Lower lobe of right lung (tissue), 2 donors: ENCODE data around the gene RAB21. TPM values are rescaled to one million over a fixed set of nuclear protein-coding genes. Genes with fewer than 3 reads are reported as not detected.

ENCODE experiments used
- ATAC-seq, 2 donors: fragments of 200-7000 bp; cut with Tn5 transposase; one replicate each; pipeline ENCODE4 v1.9.1; 2020 to 2022; ENCODE audit warnings: mild to moderate bottlenecking in 2 of 2, moderate library complexity in 2 of 2
- DNase-seq: peaks from one replicate; pipeline ENCODE4 v3.0.0-alpha.2; 2020
- H3K27ac ChIP-seq: fragments of 200-600 bp; one replicate; pipeline ENCODE4 v1.8.0; 2022
- H3K27me3 ChIP-seq: fragments of 200-600 bp; one replicate; pipeline ENCODE4 v1.8.0; 2022; ENCODE audit warnings: low read depth
- H3K36me3 ChIP-seq: fragments of 200-600 bp; one replicate; pipeline ENCODE4 v1.8.0; 2022; ENCODE audit warnings: mild to moderate bottlenecking
- H3K4me1 ChIP-seq: fragments of 200-600 bp; one replicate; pipeline ENCODE4 v1.8.0; 2022
- H3K4me3 ChIP-seq: fragments of 200-600 bp; one replicate; pipeline ENCODE4 v1.8.0; 2022; ENCODE audit warnings: mild to moderate bottlenecking
- H3K9me3 ChIP-seq: fragments of 200-600 bp; one replicate; pipeline ENCODE4 v1.8.0; 2022
- CTCF ChIP-seq: fragments of 200-600 bp; IDR thresholded peaks from one replicate; pipeline ENCODE4 v1.8.0; 2022; ENCODE audit warnings: antibody characterized with exemption, mild to moderate bottlenecking
- intact Hi-C: fragments of 100-400 bp; cut with DNase I; formaldehyde crosslinking; loops from one replicate; pipeline ENCODE4 v1.11.0; 2022
- total RNA-seq: library from RNA; stranded (reverse); fragmentation: NEBNext Ultra II Directional; extraction: Animal tissue kit (Norgen Biotek cat#: 25700); gene quantifications from one replicate; pipeline ENCODE4 v1.2.1, GENCODE V29; 2021
- donor health status: DM: no; HTN: yes; CAD: no; lungs with severe emphysema.

RAB21 gene
- total RNA-seq, 1 donor from 2014 or later = 67.1 TPM

- ATAC-seq = no peak
- no peak overlapping the region for H3K4me3 ChIP-seq
- H3K4me1 ChIP-seq = no peaks in the 10 kb centered on the region
- no peak for TF ChIP-seq CTCF
- H3K36me3 ChIP-seq = no peaks in the 10 kb centered on the region
- no peak overlapping the region for H3K27ac ChIP-seq
- H3K27me3 ChIP-seq = no peaks in the 10 kb centered on the region
- intact Hi-C loops = no loop called here
- no peaks in the 10 kb centered on the region for H3K9me3 ChIP-seq
- DNase-seq = no peak
Observed at GRCh38 chr12:71744522-71745300, 10.0 kb upstream of the RAB21 start.

GRCh38 chr12:71746974-71747611, 7.6 kb upstream of the RAB21 start:
- DNase-seq (no peak), ATAC-seq (peak; percentile 89 to 92)
- no peaks in the 10 kb centered on the region for H3K4me1 ChIP-seq
- H3K27ac ChIP-seq = no peak overlapping the region
- intact Hi-C loops = no loop called here
- H3K36me3 ChIP-seq = no peaks in the 10 kb centered on the region
- no peaks in the 10 kb centered on the region for H3K27me3 ChIP-seq
- H3K4me3 ChIP-seq = no peak overlapping the region
- no peaks in the 10 kb centered on the region for H3K9me3 ChIP-seq
- TF ChIP-seq CTCF = peak; percentile 80

- no peaks in the 10 kb centered on the region for H3K4me1 ChIP-seq
- H3K36me3 ChIP-seq = no peaks in the 10 kb centered on the region
- no peaks in the 10 kb centered on the region for H3K27me3 ChIP-seq
- no peak for TF ChIP-seq CTCF
- no peak overlapping the region for H3K27ac ChIP-seq
- ATAC-seq = no peak
- H3K4me3 ChIP-seq = no peak overlapping the region
- intact Hi-C loops = no loop called here
- no peaks in the 10 kb centered on the region for H3K9me3 ChIP-seq
- DNase-seq = no peak
Observed at GRCh38 chr12:71748081-71748850, 6.4 kb upstream of the RAB21 start.

GRCh38 chr12:71749666-71750065, 5.0 kb upstream of the RAB21 start:
- Histone ChIP-seq H3K9me3 (no peaks in the 10 kb centered on the region), H3K4me1 (peaks cover 5% of the 10 kb centered on the region), H3K27ac (no peak overlapping the region), H3K27me3 (no peaks in the 10 kb centered on the region), H3K4me3 (no peak overlapping the region), H3K36me3 (no peaks in the 10 kb centered on the region)
- DNase-seq = no peak
- no peak for TF ChIP-seq CTCF
- intact Hi-C loops = no loop called here
- no peak for ATAC-seq

- intact Hi-C loops = no loop called here
- no peak for ATAC-seq
- H3K4me3 ChIP-seq = no peak overlapping the region
Observed at GRCh38 chr12:71752891-71753290, 1.8 kb upstream of the RAB21 start.

More at GRCh38 chr12:71752891-71753290, 1.8 kb upstream of the RAB21 start:
- no peak for DNase-seq
- Histone ChIP-seq H3K27ac (no peak overlapping the region), H3K9me3 (no peaks in the 10 kb centered on the region), H3K36me3 (no peaks in the 10 kb centered on the region), H3K27me3 (no peaks in the 10 kb centered on the region), H3K4me1 (peaks cover 25% of the 10 kb centered on the region)
- no peak for TF ChIP-seq CTCF
